LoVo (cell line): Measurements from ENCODE around the gene ETF1.
"Not testable (repeated sequence)": the region's sequence is repeated elsewhere in the genome, so short reads cannot be mapped to it uniquely, and the experiment has no call there.

Experiments used
- DNase-seq: peaks from one replicate; pipeline ENCODE4 v3.0.0-alpha.2; 2016; ENCODE audit warnings: low spot score

Gene ETF1

DNA sequence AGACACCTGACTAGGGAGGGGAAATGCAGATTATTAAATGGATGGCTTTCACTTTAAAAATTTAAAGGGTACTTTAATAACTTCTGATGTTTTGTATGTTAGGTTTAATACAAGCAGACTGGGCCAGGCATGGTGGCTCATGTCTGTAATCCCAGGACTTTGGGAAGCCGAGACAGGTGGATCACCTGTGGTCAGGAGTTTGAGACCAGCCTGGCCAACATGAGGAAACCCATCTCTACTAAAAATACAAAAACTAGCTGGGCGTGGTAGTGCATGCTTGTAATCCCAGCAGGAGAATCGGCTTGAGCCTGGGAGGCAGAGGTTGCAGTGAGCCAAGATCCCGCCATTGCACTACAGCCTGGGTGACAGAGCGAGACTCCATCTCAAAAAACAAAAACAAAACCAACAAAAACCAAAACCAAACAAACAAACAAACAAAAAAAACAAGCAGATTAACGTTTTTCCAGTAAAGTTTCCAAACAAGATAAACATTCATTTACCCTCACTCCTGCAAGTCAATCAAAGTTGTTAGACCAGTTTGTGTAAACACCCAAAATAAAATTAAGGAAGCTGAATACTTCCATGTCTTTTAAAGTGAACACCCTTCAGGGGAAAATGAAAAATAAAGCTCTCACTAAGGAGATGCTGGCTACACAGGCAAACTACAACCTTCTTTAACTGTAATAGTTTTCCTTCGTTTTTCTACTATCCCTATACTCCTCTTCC is 14.1 kb downstream of the ETF1 start:
- no peak for DNase-seq

DNA sequence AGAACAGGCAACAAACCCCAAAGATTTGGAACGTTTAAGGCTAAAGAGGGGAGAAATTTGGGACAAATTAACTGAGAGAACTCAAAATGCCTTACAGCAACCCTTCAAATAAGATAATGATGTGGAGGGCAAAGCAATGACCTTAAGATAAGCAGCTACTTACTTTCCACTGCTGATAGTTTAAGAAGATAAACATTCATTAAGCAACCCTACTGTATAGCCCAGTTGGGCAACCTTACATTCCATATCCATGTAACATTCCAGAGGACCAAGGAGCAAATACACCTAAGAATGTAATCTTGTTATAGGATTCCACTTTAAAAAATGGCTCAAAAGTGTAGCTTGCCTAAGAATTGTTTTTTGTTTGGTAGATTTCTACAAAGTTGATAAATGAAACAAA is 14.8 kb downstream of the ETF1 start:
- no peak for DNase-seq

DNA sequence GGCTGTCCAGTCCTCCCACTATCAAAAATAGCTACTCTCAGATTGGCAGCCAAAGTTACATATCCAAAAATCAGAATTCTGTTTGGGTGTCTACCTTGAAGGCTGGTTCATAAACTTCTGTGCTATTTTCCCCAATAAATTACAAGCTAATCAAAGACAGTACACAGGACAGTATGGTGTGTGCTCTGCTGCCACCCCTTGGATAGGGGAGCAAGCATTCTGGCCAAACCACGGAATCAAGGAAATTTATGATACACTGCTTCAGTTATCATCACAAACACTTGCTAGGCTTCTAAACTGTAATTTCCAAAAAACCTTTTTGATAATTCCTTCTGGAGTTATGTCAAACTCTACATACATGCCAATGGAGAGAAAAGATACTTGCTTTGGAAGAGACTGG is 15.9 kb downstream of the ETF1 start:
- DNase-seq = no peak

DNA sequence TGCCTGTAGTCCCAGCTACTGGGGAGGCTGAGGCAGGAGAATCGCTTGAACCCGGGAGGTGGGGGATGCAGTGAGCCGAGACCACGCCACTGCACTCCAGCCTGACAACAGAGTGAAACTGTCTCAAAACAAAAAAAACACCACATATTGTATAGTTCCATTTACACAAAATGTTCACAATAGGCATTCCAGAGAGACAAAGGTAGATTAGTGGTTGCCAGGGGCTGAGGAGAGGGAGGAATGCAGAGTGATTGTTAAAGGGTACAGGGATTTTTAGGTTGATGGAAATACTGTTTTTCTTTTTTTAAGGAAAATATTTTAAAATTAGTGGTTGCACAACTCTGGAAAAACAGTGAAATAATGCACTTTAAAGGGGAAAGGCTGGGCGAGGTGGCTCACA is 19.6 kb downstream of the ETF1 start:
- DNase-seq = no peak

DNA sequence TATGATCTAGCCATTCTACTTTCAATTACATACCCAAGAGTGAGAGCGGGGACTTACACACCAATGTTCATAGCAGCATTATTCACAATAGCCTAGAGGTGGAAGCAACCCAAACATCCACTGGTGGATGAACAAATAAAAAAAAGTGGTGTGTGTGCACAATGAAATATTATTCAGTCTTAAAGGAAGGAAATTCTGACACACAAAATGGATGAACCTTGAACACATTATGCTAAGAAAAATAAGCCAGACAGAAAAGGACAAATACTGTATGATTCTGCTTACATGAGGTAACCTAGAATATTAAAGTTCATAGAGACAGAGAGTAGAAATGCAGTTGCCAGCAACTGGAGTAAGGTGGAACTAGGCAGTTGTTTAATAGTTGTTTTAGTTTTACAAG is 22.1 kb downstream of the ETF1 start:
- no peak for DNase-seq

DNA sequence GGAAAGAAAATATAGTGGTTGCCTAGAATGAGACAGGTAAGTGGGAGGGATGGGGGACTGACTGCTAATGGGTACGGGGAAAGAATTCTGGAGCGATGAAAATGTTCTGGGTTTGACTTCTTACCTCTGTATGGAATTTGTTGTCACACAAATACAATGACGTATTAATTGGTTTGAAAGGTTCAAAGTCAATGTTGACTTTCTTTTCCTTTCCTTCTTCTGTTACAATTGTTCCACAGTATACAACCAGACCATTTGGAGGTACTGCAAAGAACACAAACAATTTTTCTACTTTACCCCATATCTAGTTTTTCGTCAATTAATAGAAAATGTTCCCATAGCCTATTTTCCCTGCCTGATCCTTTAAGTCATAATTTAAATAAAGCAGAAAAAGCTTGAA is 25.6 kb downstream of the ETF1 start:
- DNase-seq = no peak

DNA sequence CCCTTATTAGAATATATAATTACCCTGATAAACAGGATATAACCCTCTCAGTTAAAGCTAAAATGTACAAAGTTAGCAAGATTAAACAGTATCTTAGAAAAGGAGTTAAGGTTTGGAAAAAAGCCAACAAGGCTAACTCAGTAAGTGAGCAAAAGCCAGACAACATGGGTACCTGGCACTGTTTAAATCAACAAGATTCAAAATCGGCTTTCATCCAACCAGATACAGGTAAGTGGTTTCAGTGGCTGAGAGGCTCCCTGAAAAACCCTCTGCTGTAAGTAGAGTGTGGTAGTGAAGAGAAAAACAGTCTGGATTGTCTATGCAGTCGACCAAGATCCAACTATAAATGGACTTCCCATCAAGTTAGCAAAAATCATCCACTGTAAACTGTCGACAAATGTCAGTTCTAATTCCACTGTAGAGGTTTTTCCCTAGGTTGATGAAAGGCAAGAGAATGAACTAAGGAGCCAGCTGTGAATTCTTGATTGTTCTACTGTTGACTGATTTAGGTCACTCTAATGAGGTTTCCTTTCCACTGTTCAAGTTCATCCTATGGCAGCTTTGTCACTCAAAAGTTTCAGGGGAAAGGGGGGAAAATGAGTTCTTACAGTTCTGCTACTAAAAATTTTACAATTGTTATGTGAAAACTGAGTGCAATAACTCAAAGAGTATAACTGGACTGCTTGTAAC is 27.3 kb downstream of the ETF1 start:
- no peak for DNase-seq

DNA sequence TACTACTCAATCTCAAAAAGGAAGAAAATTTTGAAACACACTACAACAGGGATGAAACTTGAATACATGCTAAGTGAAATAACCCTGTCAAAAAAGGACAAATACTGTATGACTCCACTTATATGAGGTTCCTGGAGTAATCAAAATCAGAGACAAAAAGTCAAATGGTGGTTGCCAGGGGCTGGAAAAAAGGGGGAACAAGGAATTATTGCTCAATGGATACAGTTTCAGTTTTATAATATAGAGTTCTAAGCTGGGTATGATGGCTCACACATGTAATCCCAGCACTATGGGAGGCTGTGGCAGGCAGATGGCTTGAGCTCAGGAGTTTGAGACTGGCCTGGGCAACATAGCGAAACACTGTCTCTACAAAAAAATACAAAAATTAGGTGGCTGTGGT is 29.0 kb downstream of the ETF1 start:
- no peak for DNase-seq

DNA sequence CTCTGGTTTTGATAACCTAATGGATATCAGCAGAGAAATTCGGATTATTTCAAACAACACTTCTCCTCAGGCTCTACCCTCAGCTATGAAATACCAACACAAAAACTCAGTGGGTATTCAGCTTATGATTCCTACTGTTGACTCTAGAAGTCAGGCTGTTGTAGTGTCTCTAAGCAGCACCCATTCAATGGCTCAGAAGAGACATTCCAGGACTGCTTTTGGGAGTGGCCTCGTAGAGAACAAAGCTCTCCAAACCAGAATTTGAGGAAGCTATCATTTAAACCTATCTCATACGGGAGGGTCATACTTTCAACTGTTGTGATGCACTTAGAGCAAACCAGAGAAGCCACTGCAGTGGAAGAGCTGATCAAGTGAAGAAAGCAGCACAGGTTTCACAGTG is 34.1 kb downstream of the ETF1 start:
- DNase-seq = no peak

DNA sequence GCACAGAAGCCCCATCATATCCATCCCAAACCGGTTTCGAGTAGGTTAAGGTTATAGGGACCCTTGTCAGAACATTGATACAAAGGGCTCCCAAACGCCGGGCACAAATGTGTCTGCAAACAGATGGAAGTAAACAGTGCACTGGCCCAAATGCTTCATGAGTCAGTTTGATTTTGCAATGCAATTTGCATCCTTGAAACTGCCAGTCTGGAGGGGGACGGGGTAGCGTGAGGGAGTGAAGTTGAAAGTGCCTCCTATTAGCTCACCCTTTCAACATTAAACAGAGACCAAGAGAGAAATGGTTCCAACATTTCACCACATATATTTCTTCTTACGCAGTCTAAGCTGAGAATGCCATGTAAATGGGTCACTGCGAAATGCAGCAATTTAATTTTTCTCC is 35.6 kb downstream of the ETF1 start:
- DNase-seq = not testable (repeated sequence)

DNA sequence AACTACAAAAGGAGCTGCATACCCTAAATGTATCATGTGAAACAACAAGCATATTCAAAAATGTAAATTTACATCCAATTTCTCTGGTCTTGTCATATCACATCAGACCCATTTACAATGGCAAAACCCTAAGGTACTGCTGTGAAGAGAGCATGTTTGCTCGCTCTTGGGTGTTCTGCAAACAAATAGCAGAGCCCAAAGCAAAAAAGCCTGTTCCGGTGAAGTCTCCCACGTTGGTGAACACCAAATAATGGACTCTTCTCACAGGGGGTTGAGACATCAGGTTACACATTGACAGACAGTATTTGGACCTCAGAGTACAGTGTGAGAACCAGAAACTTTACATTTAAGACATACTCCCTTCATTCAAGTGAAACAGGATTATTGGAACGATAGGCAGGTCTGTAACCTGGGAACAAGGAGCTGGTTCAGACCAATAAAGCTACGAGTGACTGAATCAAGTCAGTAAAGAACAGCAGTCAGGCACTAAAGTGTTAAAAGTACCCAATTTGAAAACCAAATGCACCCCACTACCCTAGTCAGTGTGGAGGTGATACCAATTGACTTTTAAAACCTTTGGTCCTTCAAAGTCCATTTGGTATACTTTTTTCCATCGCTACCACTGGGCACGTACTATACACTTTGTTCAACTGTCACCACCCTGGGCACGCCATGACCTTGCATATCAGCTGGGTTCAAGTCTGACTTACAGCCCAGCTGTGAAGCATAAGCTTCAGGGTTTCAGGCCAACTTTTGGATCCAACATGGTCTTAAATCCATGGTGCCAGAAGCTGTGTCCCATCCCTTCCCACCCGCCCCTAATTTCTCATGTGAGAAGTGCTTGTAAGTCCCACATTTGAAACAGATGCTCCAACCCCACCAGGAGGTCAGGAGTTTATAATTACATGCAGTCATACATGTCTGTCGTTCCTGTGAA is 36.4 kb downstream of the ETF1 start:
- DNase-seq = no peak

DNA sequence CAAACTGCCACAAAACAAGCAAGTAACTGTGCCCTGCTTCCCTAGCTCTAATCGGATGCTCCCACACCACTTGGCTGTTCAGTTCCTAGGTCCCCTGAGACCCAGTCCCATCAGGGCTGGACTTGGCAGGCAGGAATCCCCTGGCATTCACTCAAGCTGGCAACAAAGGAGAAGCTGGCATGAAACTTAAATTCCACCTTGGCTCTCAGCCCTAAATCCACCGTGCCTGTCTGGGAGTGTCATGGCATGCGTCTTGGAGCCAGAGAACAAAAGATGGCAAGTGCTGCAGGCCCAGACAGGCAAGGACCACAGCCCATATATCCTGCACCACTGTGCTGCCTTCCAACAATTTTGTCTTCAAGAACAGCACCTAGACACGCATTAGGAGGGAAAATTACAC is 38.2 kb downstream of the ETF1 start:
- DNase-seq = no peak

DNA sequence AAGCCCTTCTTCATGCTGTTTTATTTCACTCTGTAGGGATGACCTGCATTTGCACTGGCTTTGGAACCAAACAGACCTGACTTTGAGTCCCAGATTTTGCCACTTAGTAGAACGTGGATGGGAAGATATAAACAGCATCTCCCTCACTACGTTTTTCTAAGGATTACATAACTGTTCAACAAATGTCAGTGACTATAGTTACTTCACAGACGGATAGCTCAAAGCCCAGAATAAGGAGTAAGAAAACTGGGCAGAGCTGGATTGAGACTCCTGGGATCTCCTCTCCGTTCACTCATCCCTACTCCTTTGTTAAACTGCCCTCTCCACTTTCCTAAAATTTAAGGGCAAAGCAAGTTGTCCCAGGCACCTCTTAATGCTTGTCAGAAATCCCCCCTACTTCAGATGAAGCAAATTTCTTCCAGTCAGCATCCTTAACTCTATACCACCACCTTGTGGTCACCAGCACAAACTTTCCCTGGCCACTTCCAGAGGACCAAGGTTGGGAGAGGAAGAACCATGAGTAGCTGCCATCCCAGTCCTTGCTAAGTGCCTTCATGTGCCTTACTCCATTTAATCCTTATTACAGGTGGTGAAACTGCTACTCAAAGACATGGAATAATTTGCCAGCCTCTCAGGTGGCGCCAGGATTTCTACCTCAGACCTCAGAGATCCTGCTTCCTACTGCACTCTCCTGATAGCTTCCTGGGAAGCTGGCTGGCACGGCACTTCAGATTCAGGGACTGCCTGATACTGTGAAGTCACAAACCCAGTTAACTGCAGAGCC is 39.4 kb downstream of the ETF1 start:
- peak; percentile 72 for DNase-seq

DNA sequence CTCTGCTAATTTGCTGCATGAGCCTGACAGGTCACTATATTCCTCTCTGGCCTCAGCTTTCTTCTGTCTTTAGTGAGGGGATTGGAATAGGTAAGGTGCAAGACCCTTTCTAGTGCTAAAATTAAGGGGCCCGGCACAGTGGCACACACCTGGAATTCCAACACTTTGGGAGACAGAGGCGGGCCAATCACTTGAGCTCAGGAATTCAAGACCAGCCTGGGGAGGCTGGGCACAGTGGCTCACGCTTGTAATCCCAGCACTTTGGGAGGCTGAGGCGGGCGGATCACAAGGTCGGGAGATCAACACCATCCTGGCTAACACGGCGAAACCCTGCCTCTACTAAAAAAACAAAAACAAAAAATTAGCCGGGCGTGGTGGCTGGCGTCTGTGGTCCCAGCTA is 40.5 kb downstream of the ETF1 start:
- no peak for DNase-seq

DNA sequence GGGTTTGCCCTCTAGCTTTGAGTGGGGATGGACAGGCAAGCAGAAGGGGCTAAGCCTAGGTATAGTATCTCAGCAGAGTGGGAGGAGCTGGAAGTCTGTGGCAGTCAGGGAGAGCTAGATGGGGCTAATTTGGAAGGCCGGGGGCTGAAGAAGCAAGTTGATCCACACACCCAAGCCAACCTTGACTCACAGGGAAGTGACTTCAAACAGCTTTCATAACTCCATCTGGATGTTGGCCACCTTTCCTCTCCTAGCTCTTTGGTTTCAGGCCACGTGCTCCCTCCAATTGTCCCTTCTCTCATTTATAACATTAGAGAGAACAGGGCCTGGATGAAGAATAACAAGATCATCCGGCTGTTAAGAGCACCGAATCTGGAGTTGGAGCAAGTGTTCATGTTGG is 40.9 kb downstream of the ETF1 start:
- no peak for DNase-seq

DNA sequence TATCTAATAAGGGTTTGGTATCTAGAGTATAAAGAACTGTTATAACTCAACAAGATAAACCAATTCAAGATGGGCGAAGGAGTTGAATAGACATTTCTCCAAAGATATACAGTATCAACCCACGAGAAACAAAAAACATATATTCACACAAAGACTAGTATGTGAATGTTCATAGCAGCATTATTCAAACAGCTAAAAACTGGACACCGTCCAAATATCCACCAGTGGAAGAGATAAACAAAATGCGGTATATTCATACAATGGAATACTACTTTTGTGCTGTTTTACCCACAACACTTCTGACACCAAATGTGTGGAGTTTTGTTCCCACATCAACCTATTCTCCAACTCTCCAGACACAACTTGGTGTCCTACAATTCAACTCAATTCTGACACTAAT is 44.7 kb downstream of the ETF1 start:
- DNase-seq = no peak

DNA sequence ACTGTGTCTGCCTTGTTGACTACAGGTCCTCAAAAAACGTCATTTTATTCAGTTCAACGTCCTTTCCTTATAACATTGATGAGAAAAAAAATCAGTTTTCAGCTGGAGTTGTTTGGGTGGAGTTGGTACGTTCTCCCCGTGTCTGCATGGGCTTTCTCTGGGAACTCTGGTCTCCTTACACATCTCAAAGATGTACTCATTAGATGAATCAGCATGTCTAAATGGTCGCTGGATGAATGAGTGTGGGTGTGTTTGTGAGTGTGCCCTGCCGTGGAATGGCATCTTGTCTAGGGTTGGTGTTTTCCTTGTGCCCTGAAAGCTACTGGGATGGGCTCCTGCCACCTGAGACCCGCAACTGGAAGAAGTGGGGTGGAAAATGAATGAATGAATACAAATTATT is 47.7 kb downstream of the ETF1 start:
- DNase-seq = no peak

DNA sequence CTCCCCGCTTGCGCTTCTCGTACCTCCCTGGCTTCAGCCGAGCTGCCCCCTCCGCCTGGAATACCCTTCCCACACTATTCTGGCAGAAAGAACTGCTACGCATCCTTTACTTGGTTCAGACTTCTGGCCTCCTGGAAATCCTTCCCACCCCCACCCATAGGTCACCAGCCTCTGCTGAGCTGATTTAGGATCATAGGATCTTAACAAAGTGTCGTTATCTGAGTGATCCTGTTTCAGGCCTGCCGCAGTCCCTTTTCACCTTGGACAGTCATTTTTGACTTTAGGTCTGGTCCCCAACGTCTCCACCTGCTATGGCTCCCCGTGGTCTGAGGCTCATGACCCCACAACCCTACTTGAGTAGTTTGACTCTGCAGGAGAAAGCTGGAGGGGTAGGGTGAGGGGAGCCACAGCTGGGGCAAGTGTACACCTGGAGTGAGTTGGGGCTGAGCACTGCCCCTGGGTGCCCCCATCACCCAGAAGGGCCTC is 50.4 kb downstream of the ETF1 start:
- no peak for DNase-seq

DNA sequence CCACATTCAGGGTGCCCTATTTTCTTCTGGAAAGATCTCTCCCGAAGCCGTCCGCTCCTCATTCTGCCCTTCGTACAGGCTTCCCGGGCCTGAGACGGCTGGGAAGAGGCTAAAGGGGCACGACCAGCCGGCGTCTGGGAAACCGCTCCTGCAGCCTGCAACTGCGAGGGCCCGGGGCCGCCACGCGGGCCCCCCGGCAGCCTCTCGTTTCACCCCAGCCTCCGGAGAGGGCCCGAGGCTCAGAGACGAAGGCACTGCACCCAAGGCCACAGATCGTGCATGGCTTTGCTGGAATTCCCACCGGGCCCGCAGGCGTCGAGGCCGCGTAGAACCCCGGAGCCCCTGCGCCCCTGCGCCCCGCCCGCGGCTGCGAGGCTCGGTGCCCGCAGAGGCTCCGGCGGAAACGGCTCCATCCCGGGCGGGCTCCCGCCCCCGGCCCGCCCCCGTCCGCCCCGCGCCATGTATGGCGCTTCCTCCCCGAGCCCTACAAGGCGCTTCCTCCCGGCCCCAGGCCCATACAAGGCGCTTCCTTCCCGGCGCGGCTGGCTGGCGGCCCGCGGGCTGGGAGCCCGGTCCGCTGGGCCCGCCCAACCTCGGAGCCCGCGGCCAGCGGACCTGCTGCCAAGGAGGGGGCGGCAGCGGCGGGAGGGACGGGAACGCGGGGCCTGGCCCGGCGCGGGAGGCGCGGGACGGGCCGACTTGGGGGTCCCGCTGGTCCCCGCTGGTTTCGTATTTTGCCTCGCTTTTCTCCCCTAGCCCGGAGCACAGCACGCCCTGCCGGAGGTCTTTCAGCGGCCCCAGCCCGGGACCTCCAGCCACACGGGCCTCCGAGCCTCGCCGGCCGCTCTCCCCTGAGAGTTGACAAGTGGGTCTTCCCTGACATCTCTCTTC is 51.1 kb downstream of the ETF1 start:
- DNase-seq = peak; percentile 87

DNA sequence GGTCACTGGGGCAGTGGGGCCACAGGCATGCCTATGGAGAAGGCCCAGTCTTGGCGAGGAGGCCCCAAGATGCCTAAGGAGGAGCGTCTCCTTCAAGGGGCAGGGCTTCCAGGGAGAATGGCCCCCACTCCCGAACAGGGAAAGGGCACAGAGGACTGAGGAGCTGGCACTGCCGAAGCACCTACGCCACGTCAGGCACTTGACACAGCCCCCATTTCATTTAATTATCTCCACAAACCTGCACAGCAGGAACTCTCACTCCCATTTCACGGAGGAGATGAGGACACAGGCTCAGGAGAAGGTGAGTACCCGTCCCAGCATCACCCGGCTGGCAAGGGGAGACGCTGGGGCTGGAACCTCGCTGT is 51.8 kb downstream of the ETF1 start:
- DNase-seq = no peak
